Measurements from ENCODE around the gene ERRFI1. TPM values are rescaled to one million over a fixed set of nuclear protein-coding genes. Genes with fewer than 3 reads are reported as not detected.
A peak's percentile ranks its signal among the peaks of the same experiment; 100 is the strongest.

Gene ERRFI1
- total and polyA plus RNA-seq, 4 donors, result 60.7 to 424 (median 106) TPM

DNA sequence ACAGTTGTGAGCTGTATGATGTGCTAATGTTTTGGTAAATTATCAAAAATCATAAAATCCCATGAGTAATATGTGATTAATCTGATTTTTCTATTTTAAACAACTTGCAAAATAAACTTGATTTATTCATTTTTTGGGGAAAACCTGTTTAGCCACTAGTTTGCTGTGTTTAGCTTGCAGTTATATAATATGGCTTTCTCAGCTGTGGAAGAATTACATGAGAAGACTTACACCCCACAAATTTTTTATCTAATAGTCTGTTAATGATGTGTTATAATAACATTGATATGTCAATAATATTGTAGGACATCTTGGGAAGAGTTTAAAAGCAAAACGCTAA is 2.4 kb upstream of the ERRFI1 start:
- H3K27me3 ChIP-seq (ENCODE audit: control insufficient read depth in 4 of 4, insufficient read depth in 4 of 4, low read length in 3 of 4), result no peaks in the 10 kb centered on the region
- DNase-seq (ENCODE audit: low spot score), result no peak
- no peaks in the 10 kb centered on the region for H3K9me3 ChIP-seq (ENCODE audit: control insufficient read depth in 4 of 4, low read length in 3 of 4)
- H3K36me3 ChIP-seq (ENCODE audit: control insufficient read depth in 4 of 4, insufficient read depth in 3 of 4, low read depth in 1 of 4, low read length in 3 of 4), result peaks cover 0 to 5% (median 2%) of the 10 kb centered on the region in 4 donors
- peak overlapping the region; percentile 96 to 100 for H3K27ac ChIP-seq (ENCODE audit: low read depth in 1 of 2, low read length in 2 of 2)
- 20% methylated on average over 1 of the region's 1 CpG for WGBS
- no peak for TF ChIP-seq MAX (IDR thresholded peaks at IDR 0.05)
- no peak for TF ChIP-seq RXRA (IDR thresholded peaks at IDR 0.05)
- TF ChIP-seq REST (IDR thresholded peaks at IDR 0.05), result no peak
- TF ChIP-seq ATF3 (IDR thresholded peaks at IDR 0.05), result no peak
- H3K4me1 ChIP-seq (ENCODE audit: control insufficient read depth in 4 of 4, insufficient read depth in 4 of 4, low read length in 3 of 4), result peaks cover 2 to 17% (median 12%) of the 10 kb centered on the region in 4 donors
- peak overlapping the region; percentile 47 to 98 for H3K9ac ChIP-seq (ENCODE audit: low read depth in 1 of 2, low read length in 2 of 2)
- no peak overlapping the region for H3K4me3 ChIP-seq (ENCODE audit: low read depth in 1 of 3, low read length in 3 of 3)

DNA sequence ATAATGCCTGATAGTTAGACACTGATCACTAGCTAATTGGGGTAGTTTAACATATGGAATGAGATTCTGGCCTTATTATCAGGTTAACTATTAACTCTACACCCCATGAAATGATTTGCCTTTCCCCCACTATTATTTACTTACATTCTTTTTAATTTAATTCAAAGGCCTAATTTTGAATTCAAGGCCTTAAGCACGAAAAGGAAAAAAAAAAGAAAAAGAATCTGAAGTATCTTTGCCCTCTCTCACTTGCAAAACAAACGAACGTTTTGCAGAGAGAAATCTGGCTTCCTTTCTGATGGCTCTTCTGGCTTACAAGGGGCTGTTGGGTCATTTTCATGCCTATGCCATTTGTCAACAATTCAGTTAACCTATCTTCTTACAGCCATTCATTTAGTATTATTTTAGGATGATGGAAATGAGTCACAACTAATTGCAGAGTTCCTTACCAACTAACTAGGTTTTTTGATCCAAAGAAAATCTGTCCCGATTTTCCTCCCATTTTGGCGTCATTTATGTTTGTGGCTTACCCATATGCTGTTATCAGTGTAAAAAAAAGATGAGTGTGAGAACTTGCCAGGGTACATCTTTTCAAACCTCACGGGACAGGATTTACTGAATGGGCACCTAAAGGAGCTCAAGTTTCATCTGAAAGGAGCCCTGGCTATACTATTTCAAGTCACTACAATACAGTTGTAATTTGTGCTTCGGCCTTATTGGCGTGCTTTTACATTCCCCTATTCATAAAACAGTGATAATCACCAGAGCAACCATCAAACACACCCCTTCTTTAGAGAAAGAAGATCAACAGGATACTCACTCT is 1.9 kb upstream of the ERRFI1 start:
- no peaks in the 10 kb centered on the region for H3K9me3 ChIP-seq (ENCODE audit: control insufficient read depth in 4 of 4, low read length in 3 of 4)
- WGBS, result 22% methylated on average over 8 of the region's 8 CpGs
- no peaks in the 10 kb centered on the region for H3K27me3 ChIP-seq (ENCODE audit: control insufficient read depth in 4 of 4, insufficient read depth in 4 of 4, low read length in 3 of 4)
- H3K36me3 ChIP-seq (ENCODE audit: control insufficient read depth in 4 of 4, insufficient read depth in 3 of 4, low read depth in 1 of 4, low read length in 3 of 4), result peaks cover 0 to 6% (median 4%) of the 10 kb centered on the region in 4 donors
- peak overlapping the region; percentile 70 to 98 for H3K9ac ChIP-seq (ENCODE audit: low read depth in 1 of 2, low read length in 2 of 2)
- H3K4me1 ChIP-seq (ENCODE audit: control insufficient read depth in 4 of 4, insufficient read depth in 4 of 4, low read length in 3 of 4), result peaks cover 2 to 17% (median 12%) of the 10 kb centered on the region in 4 donors
- H3K4me3 ChIP-seq (ENCODE audit: low read depth in 1 of 3, low read length in 3 of 3), result peak overlapping the region in 1 of 3 donors; percentile 18
- H3K27ac ChIP-seq (ENCODE audit: low read depth in 1 of 2, low read length in 2 of 2), result peak overlapping the region; percentile 96 to 100
- peak in 1 of 2 donors; percentile 32 for TF ChIP-seq RXRA (IDR thresholded peaks at IDR 0.05)
- TF ChIP-seq RAD21 (IDR thresholded peaks at IDR 0.05), result peak in 1 of 2 donors; percentile 4
- peak; percentile 5 for TF ChIP-seq YY1 (IDR thresholded peaks at IDR 0.05)
- TF ChIP-seq GABPA (IDR thresholded peaks at IDR 0.05 in 1 of 2, conservative IDR thresholded peaks at IDR 0.05 in 1 of 2), result no peak
- TF ChIP-seq JUND (IDR thresholded peaks at IDR 0.05), result peak in 1 of 2 donors; percentile 4
- TF ChIP-seq SP1 (IDR thresholded peaks at IDR 0.05), result no peak
- no peak for TF ChIP-seq TAF1 (conservative IDR thresholded peaks at IDR 0.05)
- DNase-seq (ENCODE audit: low spot score), result no peak

GRCh38 chr1:8026976-8027747 is 1.1 kb upstream of the ERRFI1 start:
- H3K27me3 ChIP-seq (ENCODE audit: control insufficient read depth in 4 of 4, insufficient read depth in 4 of 4, low read length in 3 of 4), result no peaks in the 10 kb centered on the region
- peak; percentile 66 for DNase-seq (ENCODE audit: low spot score)
- H3K27ac ChIP-seq (ENCODE audit: low read depth in 1 of 2, low read length in 2 of 2), result peak overlapping the region; percentile 96 to 100
- H3K4me1 ChIP-seq (ENCODE audit: control insufficient read depth in 4 of 4, insufficient read depth in 4 of 4, low read length in 3 of 4), result peaks cover 2 to 20% (median 13%) of the 10 kb centered on the region in 4 donors
- H3K36me3 ChIP-seq (ENCODE audit: control insufficient read depth in 4 of 4, insufficient read depth in 3 of 4, low read depth in 1 of 4, low read length in 3 of 4), result peaks cover 0 to 9% (median 6%) of the 10 kb centered on the region in 4 donors
- H3K9ac ChIP-seq (ENCODE audit: low read depth in 1 of 2, low read length in 2 of 2), result peak overlapping the region; percentile 70 to 98
- 32% methylated on average over 25 of the region's 25 CpGs for WGBS
- no peaks in the 10 kb centered on the region for H3K9me3 ChIP-seq (ENCODE audit: control insufficient read depth in 4 of 4, low read length in 3 of 4)
- H3K4me3 ChIP-seq (ENCODE audit: low read depth in 1 of 3, low read length in 3 of 3), result peak overlapping the region; percentile 86 to 99 (median 88)
- no peak for TF ChIP-seq FOXA2 (IDR thresholded peaks at IDR 0.05)
- TF ChIP-seq, protein P1, sequence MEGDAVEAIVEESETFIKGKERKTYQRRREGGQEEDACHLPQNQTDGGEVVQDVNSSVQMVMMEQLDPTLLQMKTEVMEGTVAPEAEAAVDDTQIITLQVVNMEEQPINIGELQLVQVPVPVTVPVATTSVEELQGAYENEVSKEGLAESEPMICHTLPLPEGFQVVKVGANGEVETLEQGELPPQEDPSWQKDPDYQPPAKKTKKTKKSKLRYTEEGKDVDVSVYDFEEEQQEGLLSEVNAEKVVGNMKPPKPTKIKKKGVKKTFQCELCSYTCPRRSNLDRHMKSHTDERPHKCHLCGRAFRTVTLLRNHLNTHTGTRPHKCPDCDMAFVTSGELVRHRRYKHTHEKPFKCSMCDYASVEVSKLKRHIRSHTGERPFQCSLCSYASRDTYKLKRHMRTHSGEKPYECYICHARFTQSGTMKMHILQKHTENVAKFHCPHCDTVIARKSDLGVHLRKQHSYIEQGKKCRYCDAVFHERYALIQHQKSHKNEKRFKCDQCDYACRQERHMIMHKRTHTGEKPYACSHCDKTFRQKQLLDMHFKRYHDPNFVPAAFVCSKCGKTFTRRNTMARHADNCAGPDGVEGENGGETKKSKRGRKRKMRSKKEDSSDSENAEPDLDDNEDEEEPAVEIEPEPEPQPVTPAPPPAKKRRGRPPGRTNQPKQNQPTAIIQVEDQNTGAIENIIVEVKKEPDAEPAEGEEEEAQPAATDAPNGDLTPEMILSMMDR (IDR thresholded peaks at IDR 0.05; ENCODE audit: low read depth, low read length, missing input control), result no peak
- peak; percentile 25 to 35 for TF ChIP-seq EGR1 (IDR thresholded peaks at IDR 0.05; ENCODE audit: low read depth in 2 of 2)
- TF ChIP-seq, protein P2, sequence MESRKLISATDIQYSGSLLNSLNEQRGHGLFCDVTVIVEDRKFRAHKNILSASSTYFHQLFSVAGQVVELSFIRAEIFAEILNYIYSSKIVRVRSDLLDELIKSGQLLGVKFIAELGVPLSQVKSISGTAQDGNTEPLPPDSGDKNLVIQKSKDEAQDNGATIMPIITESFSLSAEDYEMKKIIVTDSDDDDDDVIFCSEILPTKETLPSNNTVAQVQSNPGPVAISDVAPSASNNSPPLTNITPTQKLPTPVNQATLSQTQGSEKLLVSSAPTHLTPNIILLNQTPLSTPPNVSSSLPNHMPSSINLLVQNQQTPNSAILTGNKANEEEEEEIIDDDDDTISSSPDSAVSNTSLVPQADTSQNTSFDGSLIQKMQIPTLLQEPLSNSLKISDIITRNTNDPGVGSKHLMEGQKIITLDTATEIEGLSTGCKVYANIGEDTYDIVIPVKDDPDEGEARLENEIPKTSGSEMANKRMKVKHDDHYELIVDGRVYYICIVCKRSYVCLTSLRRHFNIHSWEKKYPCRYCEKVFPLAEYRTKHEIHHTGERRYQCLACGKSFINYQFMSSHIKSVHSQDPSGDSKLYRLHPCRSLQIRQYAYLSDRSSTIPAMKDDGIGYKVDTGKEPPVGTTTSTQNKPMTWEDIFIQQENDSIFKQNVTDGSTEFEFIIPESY (IDR thresholded peaks at IDR 0.05), result peak; percentile 84
- TF ChIP-seq ATF3 (IDR thresholded peaks at IDR 0.05), result peak; percentile 93
- TF ChIP-seq FOXA1 (IDR thresholded peaks at IDR 0.05), result peak; percentile 49
- peak; percentile 71 to 85 for TF ChIP-seq JUND (IDR thresholded peaks at IDR 0.05)
- peak; percentile 94 for TF ChIP-seq SP1 (IDR thresholded peaks at IDR 0.05)
- TF ChIP-seq TAF1 (conservative IDR thresholded peaks at IDR 0.05), result peak; percentile 76
- TF ChIP-seq RAD21 (IDR thresholded peaks at IDR 0.05), result peak in 1 of 2 donors; percentile 62
- no peak for TF ChIP-seq NR2F2 (IDR thresholded peaks at IDR 0.05)
- peak; percentile 36 for TF ChIP-seq HNF4G (IDR thresholded peaks at IDR 0.05)

Data from liver (tissue), 9 donors.